WI38 (cell line): ENCODE results near the gene IRAG1.

ENCODE experiments used
- H3K4me3 ChIP-seq: 2 replicates; pipeline ENCODE4 v1.5.1; 2011; ENCODE audit warnings: low read depth, mild to moderate bottlenecking, control low read depth, low read length
- CTCF ChIP-seq: IDR thresholded peaks from 2 replicates; pipeline ENCODE4 v1.5.1; 2012; ENCODE audit warnings: low read depth, mild to moderate bottlenecking, control low read depth, low read length

Gene IRAG1

GRCh38 chr11:10663990-10664389, 29.6 kb downstream of the IRAG1 start:
- TF ChIP-seq CTCF: no peak
- no peak overlapping the region for H3K4me3 ChIP-seq

- no peak overlapping the region for H3K4me3 ChIP-seq
- TF ChIP-seq CTCF: no peak
These were observed 30.2 kb downstream of the IRAG1 start for GRCh38 chr11:10663365-10663764.

GRCh38 chr11:10660323-10660722, 33.2 kb downstream of the IRAG1 start:
- no peak overlapping the region for H3K4me3 ChIP-seq
- TF ChIP-seq CTCF: no peak

DNA sequence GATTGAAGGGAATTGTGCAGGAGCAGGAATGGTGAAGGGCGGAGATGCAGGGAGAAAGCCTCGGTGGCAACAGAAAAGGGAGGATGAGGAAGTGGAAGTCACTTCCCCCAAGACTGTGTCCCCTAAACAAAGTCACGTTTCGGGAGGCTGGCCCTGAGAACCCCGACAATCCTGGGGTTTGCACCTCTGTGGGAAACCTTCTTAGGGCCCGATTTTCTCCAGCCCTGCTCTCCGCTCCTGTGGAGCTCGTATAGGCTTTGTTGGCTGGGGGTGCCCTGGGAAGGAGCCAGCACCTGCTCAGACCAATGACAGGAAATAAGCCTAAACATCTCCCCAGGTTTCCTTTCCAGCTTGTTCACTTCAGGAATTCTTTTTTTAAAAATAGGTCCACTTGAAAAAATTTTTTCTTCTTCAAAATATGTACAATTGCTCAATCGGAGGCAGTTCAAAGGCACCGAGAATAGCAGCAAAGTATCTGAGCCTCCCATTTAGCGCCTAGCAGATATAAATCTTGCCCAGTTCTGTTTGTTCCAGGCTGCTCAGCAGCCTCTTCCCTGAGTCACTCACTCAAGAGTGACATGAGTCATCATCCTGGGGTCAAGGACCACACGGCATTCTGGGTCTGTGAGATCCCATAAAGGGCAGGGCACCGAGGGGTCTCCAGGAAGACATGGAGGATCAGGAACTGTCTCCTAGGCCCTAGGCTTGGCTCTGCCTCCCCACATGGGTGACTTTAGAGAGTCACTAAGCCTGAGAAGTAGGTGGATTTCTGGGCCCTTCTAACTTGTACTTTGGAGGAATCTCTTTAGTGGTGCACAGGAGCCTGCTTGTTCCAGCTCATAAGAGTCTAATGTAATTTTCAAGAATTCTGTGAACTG, 34.0 kb downstream of the IRAG1 start:
- H3K4me3 ChIP-seq: no peak overlapping the region
- no peak for TF ChIP-seq CTCF

GRCh38 chr11:10658621-10659338, 34.8 kb downstream of the IRAG1 start:
- TF ChIP-seq CTCF: no peak
- H3K4me3 ChIP-seq: no peak overlapping the region

- no peak overlapping the region for H3K4me3 ChIP-seq
- TF ChIP-seq CTCF: no peak
These were observed 36.0 kb downstream of the IRAG1 start for GRCh38 chr11:10657308-10658271.
